Fibroblast of lung (primary cell): Measurements from ENCODE around the gene LCAT. TPM values are rescaled to one million over a fixed set of nuclear protein-coding genes. Genes with fewer than 3 reads are reported as not detected.
A peak's percentile ranks its signal among the peaks of the same experiment; 100 is the strongest.

Experiments
- DNase-seq, 2 donors: peaks; one replicate each; pipeline versions ENCODE4 v3.0.0 to v3.0.0-alpha.2; 2010; ENCODE audit warnings: low read depth in 2 of 2
- H2AFZ ChIP-seq: 2 replicates; pipeline ENCODE4 v1.5.1; 2012; ENCODE audit warnings: low read length, control low read depth, inconsistent platforms
- H3K27ac ChIP-seq: 2 replicates; pipeline ENCODE4 v1.5.1; 2011; ENCODE audit warnings: low read length, control low read depth; ENCODE audit not compliant: insufficient read depth
- H3K27me3 ChIP-seq: 2 replicates; pipeline ENCODE4 v1.5.1; 2011; ENCODE audit warnings: mild to moderate bottlenecking, low read length; ENCODE audit not compliant: control insufficient read depth, insufficient read depth
- H3K36me3 ChIP-seq: 2 replicates; pipeline ENCODE4 v1.5.1; 2011; ENCODE audit warnings: low read length; ENCODE audit not compliant: control insufficient read depth, insufficient read depth
- H3K4me1 ChIP-seq: 2 replicates; pipeline ENCODE4 v1.5.1; 2011; ENCODE audit warnings: low read length; ENCODE audit not compliant: control insufficient read depth, insufficient read depth; ENCODE audit errors: extremely low read depth
- H3K4me2 ChIP-seq: 2 replicates; pipeline ENCODE4 v1.5.1; 2011; ENCODE audit warnings: low read length, control low read depth; ENCODE audit not compliant: insufficient read depth; ENCODE audit errors: extremely low read depth
- H3K4me3 ChIP-seq, 4 experiments: fragments of 200-600 bp in 1 of 4; sonication (generic) in 1 of 4; replicated peaks in 1 of 4; 2 replicates each; pipeline ENCODE4 v1.5.1; 2011 to 2016; ENCODE audit warnings: low read length in 4 of 4, low read depth in 3 of 4, mild to moderate bottlenecking in 3 of 4, control low read depth in 2 of 4, inconsistent platforms in 1 of 4, mixed read lengths in 1 of 4; ENCODE audit not compliant: insufficient read depth in 1 of 4; ENCODE audit errors: control extremely low read depth in 1 of 4
- H3K79me2 ChIP-seq: 2 replicates; pipeline ENCODE4 v1.5.1; 2012; ENCODE audit warnings: mild to moderate bottlenecking, low read length, inconsistent platforms; ENCODE audit not compliant: control insufficient read depth, insufficient read depth
- H3K9ac ChIP-seq: 2 replicates; pipeline ENCODE4 v1.5.1; 2011; ENCODE audit warnings: mild to moderate bottlenecking, low read length, control low read depth; ENCODE audit not compliant: insufficient read depth
- H3K9me3 ChIP-seq: 2 replicates; pipeline ENCODE4 v1.5.1; 2012; ENCODE audit warnings: low read depth, low read length; ENCODE audit not compliant: control insufficient read depth, insufficient read depth
- H4K20me1 ChIP-seq: 2 replicates; pipeline ENCODE4 v1.5.1; 2011; ENCODE audit warnings: low read length; ENCODE audit not compliant: control insufficient read depth, insufficient read depth; ENCODE audit errors: extremely low read depth
- CTCF ChIP-seq, 2 donors: IDR thresholded peaks in 1 of 2; conservative IDR thresholded peaks in 1 of 2; 1 replicate in 1 of 2; 2 replicates in 1 of 2; pipeline ENCODE4 v1.5.1; 2011 to 2012; ENCODE audit warnings: low read length in 2 of 2, control low read depth in 1 of 2, inconsistent platforms in 1 of 2, low read depth in 1 of 2, mild to moderate bottlenecking in 1 of 2
- EZH2 ChIP-seq: IDR thresholded peaks from 2 replicates; pipeline ENCODE4 v1.5.1; 2012; ENCODE audit warnings: low read length, control low read depth, mild to moderate bottlenecking; ENCODE audit errors: missing control alignments
- polyA plus RNA-seq, 2 donors: library from polyadenylated mRNA; depleted of rRNA in 1 of 2; stranded (reverse) in 1 of 2; unstranded in 1 of 2; fragments of >200 nt; gene quantifications; 2 replicates each; pipeline ENCODE4 v1.2.1, GENCODE V29; 2011 to 2012; ENCODE audit warnings: missing spikeins in 1 of 2
- total RNA-seq: library from RNA; depleted of rRNA; stranded (reverse); fragments of >200 nt; gene quantifications from 2 replicates; pipeline ENCODE4 v1.2.1, GENCODE V29; 2014

Gene LCAT
- total and polyA plus RNA-seq, 2 donors (not counting 1 experiment from before 2014, with no cell fraction given), result 4.5 to 6.4 TPM

DNA sequence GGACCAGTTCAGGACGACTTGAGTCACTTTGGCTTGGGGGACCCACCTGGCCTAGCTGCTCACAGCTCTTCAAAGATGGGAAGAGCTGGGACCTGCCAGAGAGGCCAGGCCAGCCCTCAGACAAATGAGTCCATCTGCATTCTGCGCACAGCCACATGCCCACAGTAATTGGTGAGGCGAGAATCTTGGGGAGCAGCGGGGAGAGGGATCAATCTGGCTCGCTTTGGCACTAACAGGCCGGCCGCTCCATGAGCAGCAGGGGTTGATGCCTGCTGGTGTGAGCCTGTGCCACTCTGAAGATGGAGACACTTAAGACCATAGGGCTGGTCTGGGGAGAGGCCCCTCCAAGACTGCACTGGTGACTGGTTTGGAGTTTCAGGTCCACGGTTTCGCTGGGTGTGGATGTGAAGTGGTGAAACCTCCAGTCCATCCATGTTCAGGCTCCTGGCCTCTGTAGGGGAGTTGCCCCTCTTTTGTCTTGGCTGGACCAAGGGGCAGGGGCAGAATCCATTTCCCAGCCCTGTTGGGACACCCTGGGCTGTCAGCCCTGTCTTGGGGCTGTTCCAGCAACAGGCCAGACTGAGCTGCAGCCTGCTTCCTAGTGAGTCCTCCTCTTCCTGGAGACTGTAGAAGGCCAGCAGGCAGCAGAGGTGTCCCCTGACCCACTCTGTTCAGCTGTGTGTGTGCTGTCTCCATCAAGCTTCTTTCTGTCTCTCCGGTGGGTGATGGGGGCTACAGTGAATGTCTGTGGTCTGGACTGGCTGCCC, 19.6 kb downstream of the LCAT start:
- Histone ChIP-seq H3K79me2 (peaks cover 3% of the 10 kb centered on the region), H4K20me1 (no peaks in the 10 kb centered on the region)
- no peak for DNase-seq

GRCh38 chr16:67923414-67924116, 20.4 kb downstream of the LCAT start:
- Histone ChIP-seq H3K9ac (no peak overlapping the region), H3K27me3 (no peaks in the 10 kb centered on the region), H3K4me3 (no peak overlapping the region), H3K4me1 (no peaks in the 10 kb centered on the region), H3K79me2 (peaks cover 8% of the 10 kb centered on the region), H3K4me2 (no peak overlapping the region), H4K20me1 (no peaks in the 10 kb centered on the region), H3K27ac (no peak overlapping the region), H2AFZ (no peak overlapping the region), H3K36me3 (peaks cover 5% of the 10 kb centered on the region), H3K9me3 (no peaks in the 10 kb centered on the region)
- DNase-seq, result peak in 1 of 2 donors; percentile 25
- TF ChIP-seq CTCF (conservative IDR thresholded peaks at IDR 0.05 in 1 of 2, IDR thresholded peaks at IDR 0.05 in 1 of 2; ENCODE audit: low read depth in 1 of 2, low read length in 2 of 2) (no peak), EZH2 (no peak)

More for the DNA sequence above, 19.6 kb downstream of the LCAT start:
- no peaks in the 10 kb centered on the region for H3K27me3 ChIP-seq
- TF ChIP-seq CTCF (conservative IDR thresholded peaks at IDR 0.05 in 1 of 2, IDR thresholded peaks at IDR 0.05 in 1 of 2; ENCODE audit: low read depth in 1 of 2, low read length in 2 of 2) (no peak), EZH2 (no peak)
- H3K9me3 ChIP-seq, result no peaks in the 10 kb centered on the region
- no peaks in the 10 kb centered on the region for H3K4me1 ChIP-seq
- no peak overlapping the region for H3K9ac ChIP-seq
- H3K4me3 ChIP-seq, result no peak overlapping the region
- H2AFZ ChIP-seq, result no peak overlapping the region
- H3K36me3 ChIP-seq, result peaks cover 8% of the 10 kb centered on the region
- no peak overlapping the region for H3K4me2 ChIP-seq
- no peak overlapping the region for H3K27ac ChIP-seq

GRCh38 chr16:67922740-67923139, 21.2 kb downstream of the LCAT start:
- H3K27ac ChIP-seq, result no peak overlapping the region
- TF ChIP-seq EZH2, result no peak
- TF ChIP-seq CTCF (conservative IDR thresholded peaks at IDR 0.05 in 1 of 2, IDR thresholded peaks at IDR 0.05 in 1 of 2; ENCODE audit: low read depth in 1 of 2, low read length in 2 of 2), result no peak
- H3K36me3 ChIP-seq, result peaks cover 3% of the 10 kb centered on the region
- H3K79me2 ChIP-seq, result peaks cover 9% of the 10 kb centered on the region
- no peaks in the 10 kb centered on the region for H3K9me3 ChIP-seq
- H3K9ac ChIP-seq, result no peak overlapping the region
- H2AFZ ChIP-seq, result no peak overlapping the region
- no peaks in the 10 kb centered on the region for H3K27me3 ChIP-seq
- no peak overlapping the region for H3K4me3 ChIP-seq
- H3K4me2 ChIP-seq, result no peak overlapping the region
- H3K4me1 ChIP-seq, result peaks cover 6% of the 10 kb centered on the region
- DNase-seq, result no peak
- H4K20me1 ChIP-seq, result peaks cover 2% of the 10 kb centered on the region
